ENCODE results near the gene LEMD2.

LEMD2 gene

GRCh38 chr6:33790379-33790778 is 1.4 kb upstream of the LEMD2 start:
- H3K27ac Mint-ChIP-seq, result no peak overlapping the region
- no peaks in the 10 kb centered on the region for H3K9me3 Mint-ChIP-seq
- H3K36me3 Mint-ChIP-seq, result no peaks in the 10 kb centered on the region
- ATAC-seq, result no peak
- H3K4me1 Mint-ChIP-seq, result peaks cover 29% of the 10 kb centered on the region
- no peaks in the 10 kb centered on the region for H3K27me3 Mint-ChIP-seq
- H3K4me3 Mint-ChIP-seq, result no peak overlapping the region

GRCh38 chr6:33789550-33789895 is 593 bp upstream of the LEMD2 start:
- Mint-ChIP-seq H3K4me1 (peaks cover 38% of the 10 kb centered on the region), H3K27me3 (no peaks in the 10 kb centered on the region), H3K27ac (peak overlapping the region; percentile 78), H3K36me3 (peaks cover 7% of the 10 kb centered on the region), H3K9me3 (no peaks in the 10 kb centered on the region), H3K4me3 (peak overlapping the region; percentile 85)
- ATAC-seq, result no peak

- ATAC-seq, result peak; percentile 77
- peaks cover 47% of the 10 kb centered on the region for H3K4me1 Mint-ChIP-seq
- peak overlapping the region; percentile 83 for H3K27ac Mint-ChIP-seq
- peaks cover 19% of the 10 kb centered on the region for H3K36me3 Mint-ChIP-seq
- H3K9me3 Mint-ChIP-seq, result no peaks in the 10 kb centered on the region
- peak overlapping the region; percentile 92 for H3K4me3 Mint-ChIP-seq
- no peaks in the 10 kb centered on the region for H3K27me3 Mint-ChIP-seq
Observed at GRCh38 chr6:33787954-33788693, 806 bp downstream of the LEMD2 start.

GRCh38 chr6:33787346-33787953 is 1.5 kb downstream of the LEMD2 start:
- Mint-ChIP-seq H3K9me3 (no peaks in the 10 kb centered on the region), H3K36me3 (peaks cover 24% of the 10 kb centered on the region), H3K27me3 (no peaks in the 10 kb centered on the region), H3K4me3 (peak overlapping the region; percentile 92), H3K27ac (peak overlapping the region; percentile 83), H3K4me1 (peaks cover 47% of the 10 kb centered on the region)
- no peak for ATAC-seq

GRCh38 chr6:33786736-33787135 is 2.2 kb downstream of the LEMD2 start:
- H3K27ac Mint-ChIP-seq, result no peak overlapping the region
- peaks cover 31% of the 10 kb centered on the region for H3K36me3 Mint-ChIP-seq

GRCh38 chr6:33785778-33786177 is 3.2 kb downstream of the LEMD2 start:
- Mint-ChIP-seq H3K9me3 (no peaks in the 10 kb centered on the region), H3K27ac (no peak overlapping the region), H3K27me3 (no peaks in the 10 kb centered on the region), H3K4me1 (peaks cover 47% of the 10 kb centered on the region), H3K36me3 (peaks cover 35% of the 10 kb centered on the region), H3K4me3 (no peak overlapping the region)
- ATAC-seq, result no peak

More at GRCh38 chr6:33786736-33787135, 2.2 kb downstream of the LEMD2 start:
- Mint-ChIP-seq H3K27me3 (no peaks in the 10 kb centered on the region), H3K9me3 (no peaks in the 10 kb centered on the region), H3K4me1 (peaks cover 47% of the 10 kb centered on the region), H3K4me3 (no peak overlapping the region)
- ATAC-seq, result no peak

- H3K4me1 Mint-ChIP-seq, result peaks cover 47% of the 10 kb centered on the region
- no peaks in the 10 kb centered on the region for H3K9me3 Mint-ChIP-seq
- peaks cover 45% of the 10 kb centered on the region for H3K36me3 Mint-ChIP-seq
- H3K4me3 Mint-ChIP-seq, result no peak overlapping the region
- H3K27ac Mint-ChIP-seq, result no peak overlapping the region
- no peak for ATAC-seq
- no peaks in the 10 kb centered on the region for H3K27me3 Mint-ChIP-seq
Observed at GRCh38 chr6:33784787-33785186, 4.1 kb downstream of the LEMD2 start.

- H3K9me3 Mint-ChIP-seq, result no peaks in the 10 kb centered on the region
- H3K27me3 Mint-ChIP-seq, result no peaks in the 10 kb centered on the region
- peaks cover 38% of the 10 kb centered on the region for H3K4me1 Mint-ChIP-seq
- H3K4me3 Mint-ChIP-seq, result no peak overlapping the region
- no peak for ATAC-seq
- H3K36me3 Mint-ChIP-seq, result peaks cover 51% of the 10 kb centered on the region
- H3K27ac Mint-ChIP-seq, result no peak overlapping the region
Observed at GRCh38 chr6:33783781-33784520, 5.0 kb downstream of the LEMD2 start.

- H3K4me3 Mint-ChIP-seq, result no peak overlapping the region
- peak overlapping the region; percentile 8 for H3K27ac Mint-ChIP-seq
- ATAC-seq, result no peak
- no peaks in the 10 kb centered on the region for H3K27me3 Mint-ChIP-seq
- H3K36me3 Mint-ChIP-seq, result peaks cover 59% of the 10 kb centered on the region
- H3K9me3 Mint-ChIP-seq, result no peaks in the 10 kb centered on the region
- H3K4me1 Mint-ChIP-seq, result peaks cover 34% of the 10 kb centered on the region
Observed at GRCh38 chr6:33782561-33782960, 6.4 kb downstream of the LEMD2 start.

GRCh38 chr6:33781131-33781975 is 7.6 kb downstream of the LEMD2 start:
- Mint-ChIP-seq H3K4me3 (no peak overlapping the region), H3K36me3 (peaks cover 68% of the 10 kb centered on the region), H3K27me3 (no peaks in the 10 kb centered on the region), H3K4me1 (peaks cover 23% of the 10 kb centered on the region), H3K27ac (no peak overlapping the region), H3K9me3 (no peaks in the 10 kb centered on the region)
- no peak for ATAC-seq

GRCh38 chr6:33779895-33780294 is 9.0 kb downstream of the LEMD2 start:
- H3K36me3 Mint-ChIP-seq, result peaks cover 79% of the 10 kb centered on the region
- peaks cover 13% of the 10 kb centered on the region for H3K4me1 Mint-ChIP-seq
- no peaks in the 10 kb centered on the region for H3K27me3 Mint-ChIP-seq

GRCh38 chr6:33779290-33779689 is 9.6 kb downstream of the LEMD2 start:
- no peak for ATAC-seq
- no peak overlapping the region for H3K4me3 Mint-ChIP-seq
- peaks cover 7% of the 10 kb centered on the region for H3K4me1 Mint-ChIP-seq
- no peaks in the 10 kb centered on the region for H3K27me3 Mint-ChIP-seq
- no peak overlapping the region for H3K27ac Mint-ChIP-seq
- peaks cover 79% of the 10 kb centered on the region for H3K36me3 Mint-ChIP-seq
- H3K9me3 Mint-ChIP-seq, result no peaks in the 10 kb centered on the region

More at GRCh38 chr6:33779895-33780294, 9.0 kb downstream of the LEMD2 start:
- H3K9me3 Mint-ChIP-seq, result no peaks in the 10 kb centered on the region
- no peak overlapping the region for H3K27ac Mint-ChIP-seq
- no peak overlapping the region for H3K4me3 Mint-ChIP-seq
- no peak for ATAC-seq

- Mint-ChIP-seq H3K27ac (no peak overlapping the region), H3K4me3 (no peak overlapping the region)
Observed at GRCh38 chr6:33778444-33779121, 10.3 kb downstream of the LEMD2 start.

More at GRCh38 chr6:33778444-33779121, 10.3 kb downstream of the LEMD2 start:
- Mint-ChIP-seq H3K9me3 (no peaks in the 10 kb centered on the region), H3K4me1 (no peaks in the 10 kb centered on the region), H3K27me3 (no peaks in the 10 kb centered on the region), H3K36me3 (peaks cover 78% of the 10 kb centered on the region)
- no peak for ATAC-seq
